SIG-M5 (cell line): Measurements from ENCODE around the gene ASIC4.

ENCODE experiments used
- DNase-seq: peaks from one replicate; lab custom pipeline; 2025; lab: John Stamatoyannopoulos, UW

The ASIC4 gene

DNA sequence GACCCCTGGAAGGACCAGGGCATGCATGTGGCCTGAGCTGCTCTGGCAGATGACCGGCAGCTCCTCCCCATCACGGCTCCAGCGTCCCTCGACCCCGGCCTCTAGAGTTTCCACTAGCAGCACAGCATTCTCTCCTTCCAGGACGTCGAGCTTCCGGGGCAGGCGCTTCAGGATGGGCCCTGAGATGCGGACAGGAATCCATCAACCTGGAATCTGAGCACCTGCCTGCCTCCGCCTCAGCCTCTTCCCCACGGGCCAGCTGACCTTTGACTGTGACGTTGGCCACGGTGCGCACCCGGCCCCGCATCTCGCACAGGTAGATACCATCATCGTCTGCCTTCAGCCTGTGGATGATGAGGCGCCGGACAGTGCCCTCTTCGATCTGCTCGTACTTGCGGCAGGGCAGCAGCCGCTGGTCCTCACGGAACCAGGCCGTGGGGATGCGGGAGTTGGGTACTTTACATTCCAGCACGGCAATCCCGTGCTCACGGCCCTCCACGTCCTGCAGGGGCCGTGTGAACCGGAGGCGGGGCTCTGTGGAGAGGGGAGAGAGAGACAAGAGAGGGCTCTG is 53.6 kb downstream of the ASIC4 start:
- no peak for DNase-seq

DNA sequence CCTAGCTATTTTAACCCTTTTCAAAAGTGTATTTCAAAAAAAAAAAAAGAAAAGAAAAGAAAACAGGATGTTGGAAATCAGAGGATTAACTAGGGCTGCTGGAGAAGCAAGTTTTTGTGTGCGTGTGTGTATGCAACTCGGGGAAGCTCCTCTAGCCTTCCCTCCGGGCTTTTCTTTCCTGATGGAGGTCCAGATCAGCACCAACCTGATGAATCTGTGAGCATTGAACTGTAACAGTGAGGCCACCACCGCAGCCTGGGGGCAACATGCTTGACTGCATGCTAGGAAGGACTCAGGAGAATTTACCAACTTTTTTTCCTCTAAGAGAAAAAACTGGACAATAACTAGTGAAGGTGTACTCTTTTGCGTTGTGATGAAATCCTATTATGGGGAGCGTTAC is 54.8 kb downstream of the ASIC4 start:
- DNase-seq: no peak

DNA sequence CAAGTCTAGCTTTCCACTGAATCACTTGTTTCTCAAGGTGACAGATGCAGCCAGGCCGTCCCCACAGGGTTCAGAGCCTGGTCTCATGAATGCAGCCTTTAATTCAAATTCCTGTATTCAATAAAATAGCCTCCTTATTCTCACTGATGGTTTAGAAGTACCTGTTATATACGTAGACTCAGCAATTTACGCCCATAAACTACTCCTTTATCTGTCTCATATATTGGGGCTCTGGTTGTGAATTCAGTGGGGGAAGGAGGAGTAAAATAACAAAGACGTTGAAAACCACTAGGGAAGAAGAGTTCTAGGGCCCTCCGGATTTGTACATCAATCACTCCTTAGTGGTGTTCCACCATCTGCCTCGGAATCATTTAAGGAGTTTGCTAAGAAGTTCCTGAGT is 55.4 kb downstream of the ASIC4 start:
- no peak for DNase-seq

DNA sequence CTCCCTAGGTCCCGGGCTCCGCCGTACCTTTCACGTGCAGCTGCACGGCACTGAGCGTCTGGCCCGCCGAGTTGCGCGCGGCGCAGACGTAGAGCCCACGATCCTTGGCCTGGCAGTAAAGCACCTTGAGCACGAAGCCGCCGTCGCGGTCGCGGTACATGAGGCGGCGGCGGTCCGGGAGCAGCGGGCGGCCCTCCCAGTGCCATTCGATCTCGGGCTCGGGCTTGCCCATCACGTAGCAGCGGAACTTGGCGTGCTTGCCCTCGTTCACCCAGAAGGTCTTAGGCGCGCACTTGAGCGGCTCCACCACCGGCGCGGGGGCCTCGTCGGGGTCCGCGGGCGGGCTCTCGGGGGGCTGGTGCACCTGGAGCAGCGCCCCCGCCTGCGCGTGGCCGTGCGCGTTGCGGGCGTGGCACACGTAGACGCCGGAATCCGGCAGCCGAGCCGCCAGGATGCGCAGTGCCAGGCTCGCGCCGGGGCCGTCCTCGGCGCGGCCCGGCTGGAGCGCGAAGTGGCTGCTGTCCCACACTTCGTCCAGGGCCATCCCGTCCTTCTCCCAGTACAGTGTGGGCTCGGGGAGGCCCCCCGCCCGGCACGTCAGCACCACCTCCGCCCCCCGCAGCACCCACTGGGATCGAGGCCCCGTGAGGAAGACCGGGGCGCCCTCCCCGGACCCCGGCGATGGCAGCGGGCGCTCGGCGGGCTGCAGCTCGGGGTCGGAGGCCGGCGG is 56.1 kb downstream of the ASIC4 start:
- DNase-seq: no peak

DNA sequence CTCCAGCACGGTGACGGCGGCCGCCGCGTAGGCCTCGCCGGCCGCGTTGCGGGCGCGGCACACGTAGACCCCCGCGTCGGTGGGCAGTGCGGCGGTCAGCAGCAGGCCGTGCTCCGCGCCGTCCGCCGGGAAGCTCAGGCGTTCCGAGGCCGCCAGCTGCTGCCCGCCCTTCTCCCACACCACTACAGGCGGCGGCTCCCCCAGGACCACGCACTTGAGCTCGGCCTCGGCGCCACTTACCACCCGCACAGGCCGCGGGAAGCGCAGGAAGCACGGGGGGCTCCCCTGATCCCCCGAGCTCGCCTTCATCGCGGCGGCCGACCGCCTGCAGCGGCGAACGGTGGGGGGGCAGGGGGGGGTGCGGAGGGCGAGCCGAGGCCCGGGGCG is 56.6 kb downstream of the ASIC4 start:
- no peak for DNase-seq

DNA sequence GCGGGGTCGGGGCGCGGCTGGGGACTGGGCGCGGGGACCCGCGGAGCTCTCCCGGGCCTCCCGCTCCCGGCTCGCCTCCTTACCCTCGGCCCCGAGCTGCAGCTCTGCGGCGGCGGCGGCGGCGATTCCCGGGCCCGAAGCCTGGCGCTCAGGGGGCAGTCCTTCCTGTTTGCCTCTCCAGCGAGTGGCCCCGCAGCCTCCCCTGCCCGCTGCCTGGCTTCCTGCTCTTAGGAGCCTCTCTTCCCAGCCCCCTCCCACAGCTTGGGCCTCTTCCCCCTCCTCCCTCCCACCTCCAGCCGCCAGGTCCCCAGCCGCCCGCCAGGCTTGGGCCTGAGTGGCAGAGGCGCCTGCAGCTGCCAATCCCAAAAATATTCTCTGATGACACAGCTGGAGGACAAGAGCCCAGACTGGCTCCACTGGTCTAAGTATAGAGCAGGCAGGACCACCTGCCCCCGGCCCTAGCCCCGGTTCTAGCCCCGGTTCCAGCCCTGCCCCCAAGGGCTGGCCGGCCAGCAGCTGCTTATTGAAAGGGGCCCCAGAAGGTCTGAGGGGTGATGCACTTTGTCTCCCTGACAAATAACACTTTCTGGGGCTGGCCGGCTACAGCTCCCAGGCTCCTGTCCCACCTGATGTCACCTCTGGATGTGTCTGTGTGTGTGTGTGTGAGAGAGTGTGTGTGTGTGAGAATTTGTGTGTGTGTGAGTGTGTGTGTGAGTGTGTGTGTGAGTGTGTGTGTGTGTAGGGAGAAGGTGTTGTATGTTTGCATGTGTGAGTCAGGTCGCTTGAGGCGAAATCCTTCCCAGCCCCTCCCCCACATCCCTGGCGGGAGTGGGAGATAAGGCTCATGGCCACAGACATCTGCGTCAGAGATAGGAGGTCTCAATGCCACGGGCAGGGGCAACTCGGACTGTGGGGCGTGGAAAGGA is 57.3 kb downstream of the ASIC4 start, which contains the start of gene OBSL1:
Gene OBSL1 (minus strand): TSS at position 229 of the 926 bp plus-strand sequence. CDS start 307 bp downstream, outside the sequence.
- no peak for DNase-seq

DNA sequence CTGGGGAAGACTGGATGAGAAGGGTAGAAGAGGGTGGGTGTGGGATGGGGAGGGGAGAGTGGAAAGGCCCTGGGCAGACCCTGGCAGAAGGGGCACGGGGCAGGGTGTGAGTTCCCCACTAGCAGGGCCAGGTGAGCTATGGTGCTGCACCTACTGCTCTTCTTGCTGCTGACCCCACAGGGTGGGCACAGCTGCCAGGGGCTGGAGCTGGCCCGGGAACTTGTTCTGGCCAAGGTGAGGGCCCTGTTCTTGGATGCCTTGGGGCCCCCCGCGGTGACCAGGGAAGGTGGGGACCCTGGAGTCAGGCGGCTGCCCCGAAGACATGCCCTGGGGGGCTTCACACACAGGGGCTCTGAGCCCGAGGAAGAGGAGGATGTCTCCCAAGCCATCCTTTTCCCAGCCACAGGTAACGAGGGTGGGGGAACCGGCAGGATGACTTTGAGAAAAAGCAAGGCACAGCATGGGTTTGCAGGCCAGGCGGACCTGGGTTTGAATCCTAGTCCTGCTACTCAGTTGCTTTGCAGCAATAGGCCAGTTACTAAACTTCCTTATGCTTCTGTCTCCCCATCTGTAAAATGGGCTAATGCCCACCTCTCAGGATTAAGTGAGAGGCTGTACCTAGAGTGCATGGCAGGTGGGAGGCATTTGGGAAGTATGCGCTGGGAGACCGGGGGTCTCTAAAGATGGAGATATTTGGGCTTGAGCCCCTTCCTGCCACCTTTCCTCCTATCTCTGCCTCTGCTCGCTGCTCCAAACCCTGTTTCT is 58.1 kb downstream of the ASIC4 start, which contains the start of gene INHA:
Gene INHA (plus strand): TSS at position 74 of the 765 bp plus-strand sequence. CDS start 65 bp downstream, at position 139.
- DNase-seq: no peak

DNA sequence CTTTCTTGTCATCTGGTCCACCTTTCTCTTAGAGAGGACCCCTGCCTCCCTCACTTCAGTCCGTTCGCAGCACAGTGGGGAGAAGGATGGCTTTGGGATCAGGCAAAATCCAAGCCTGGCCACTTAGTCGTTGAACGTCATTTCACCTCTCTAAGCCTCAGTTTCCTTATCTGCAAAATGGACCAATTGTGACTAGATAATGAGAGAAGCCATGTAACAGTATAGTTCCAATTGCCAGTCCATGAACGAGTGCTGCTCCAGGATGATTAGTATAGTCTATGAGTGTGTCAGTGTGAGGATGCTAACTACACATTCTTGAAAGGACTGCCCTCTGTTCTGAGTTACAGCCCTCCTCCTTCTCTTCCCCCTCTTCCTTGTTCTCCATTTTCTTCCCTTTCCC is 58.9 kb downstream of the ASIC4 start:
- DNase-seq: no peak

DNA sequence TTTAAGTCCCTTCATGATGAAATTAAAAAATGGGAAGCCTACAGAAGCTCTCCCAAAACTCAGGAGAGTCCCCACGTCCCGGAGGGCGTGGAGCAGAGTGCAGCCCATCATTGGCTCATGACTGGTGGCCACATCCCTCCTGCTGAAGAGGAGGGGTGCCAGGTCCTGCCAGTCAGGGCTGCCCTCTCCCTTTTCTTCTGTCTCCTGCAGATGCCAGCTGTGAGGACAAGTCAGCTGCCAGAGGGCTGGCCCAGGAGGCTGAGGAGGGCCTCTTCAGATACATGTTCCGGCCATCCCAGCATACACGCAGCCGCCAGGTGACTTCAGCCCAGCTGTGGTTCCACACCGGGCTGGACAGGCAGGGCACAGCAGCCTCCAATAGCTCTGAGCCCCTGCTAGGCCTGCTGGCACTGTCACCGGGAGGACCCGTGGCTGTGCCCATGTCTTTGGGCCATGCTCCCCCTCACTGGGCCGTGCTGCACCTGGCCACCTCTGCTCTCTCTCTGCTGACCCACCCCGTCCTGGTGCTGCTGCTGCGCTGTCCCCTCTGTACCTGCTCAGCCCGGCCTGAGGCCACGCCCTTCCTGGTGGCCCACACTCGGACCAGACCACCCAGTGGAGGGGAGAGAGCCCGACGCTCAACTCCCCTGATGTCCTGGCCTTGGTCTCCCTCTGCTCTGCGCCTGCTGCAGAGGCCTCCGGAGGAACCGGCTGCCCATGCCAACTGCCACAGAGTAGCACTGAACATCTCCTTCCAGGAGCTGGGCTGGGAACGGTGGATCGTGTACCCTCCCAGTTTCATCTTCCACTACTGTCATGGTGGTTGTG is 60.4 kb downstream of the ASIC4 start:
- DNase-seq: no peak

DNA sequence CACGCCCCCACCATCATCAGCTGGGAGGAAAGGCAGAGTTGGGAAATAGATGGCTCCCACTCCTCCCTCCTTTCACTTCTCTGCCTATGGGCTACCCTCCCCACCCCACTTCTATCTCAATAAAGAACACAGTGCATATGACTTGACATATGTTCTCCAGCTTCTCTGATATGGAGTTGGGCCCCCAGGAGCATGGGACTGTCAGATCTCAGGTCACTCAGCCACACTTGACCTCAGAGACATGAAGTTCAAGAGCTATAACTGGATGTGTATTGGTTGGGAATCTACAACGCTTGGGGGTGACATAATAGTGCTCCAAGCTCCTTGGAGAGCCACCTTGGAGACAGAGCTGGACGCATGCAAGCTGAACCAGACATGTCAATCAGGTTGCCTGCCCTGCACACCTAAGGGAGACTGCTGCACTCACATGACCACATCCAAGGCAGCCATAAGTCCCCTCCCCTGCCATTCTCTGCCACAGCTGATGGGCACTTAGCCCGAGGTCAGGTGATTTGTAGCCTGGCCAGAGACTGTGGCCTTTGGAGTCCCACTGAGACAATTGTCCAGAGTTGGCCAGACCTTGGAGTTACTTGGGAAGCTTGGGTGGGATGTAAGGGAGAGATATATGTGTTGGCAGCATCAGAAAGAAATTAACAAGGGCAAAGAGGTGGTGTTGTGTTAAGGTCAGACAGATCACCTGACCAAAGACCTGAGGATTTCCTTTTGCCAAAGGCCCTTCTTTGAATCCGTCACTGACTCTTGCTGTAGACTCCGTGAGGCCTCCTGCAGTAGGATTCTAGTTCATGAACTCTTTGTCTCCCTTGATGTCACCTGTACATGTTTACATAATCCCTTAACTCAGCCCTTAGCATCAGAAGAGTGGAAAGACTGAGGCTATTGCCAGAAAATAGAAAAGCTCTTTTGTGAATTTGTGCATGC is 61.6 kb downstream of the ASIC4 start:
- DNase-seq: no peak

DNA sequence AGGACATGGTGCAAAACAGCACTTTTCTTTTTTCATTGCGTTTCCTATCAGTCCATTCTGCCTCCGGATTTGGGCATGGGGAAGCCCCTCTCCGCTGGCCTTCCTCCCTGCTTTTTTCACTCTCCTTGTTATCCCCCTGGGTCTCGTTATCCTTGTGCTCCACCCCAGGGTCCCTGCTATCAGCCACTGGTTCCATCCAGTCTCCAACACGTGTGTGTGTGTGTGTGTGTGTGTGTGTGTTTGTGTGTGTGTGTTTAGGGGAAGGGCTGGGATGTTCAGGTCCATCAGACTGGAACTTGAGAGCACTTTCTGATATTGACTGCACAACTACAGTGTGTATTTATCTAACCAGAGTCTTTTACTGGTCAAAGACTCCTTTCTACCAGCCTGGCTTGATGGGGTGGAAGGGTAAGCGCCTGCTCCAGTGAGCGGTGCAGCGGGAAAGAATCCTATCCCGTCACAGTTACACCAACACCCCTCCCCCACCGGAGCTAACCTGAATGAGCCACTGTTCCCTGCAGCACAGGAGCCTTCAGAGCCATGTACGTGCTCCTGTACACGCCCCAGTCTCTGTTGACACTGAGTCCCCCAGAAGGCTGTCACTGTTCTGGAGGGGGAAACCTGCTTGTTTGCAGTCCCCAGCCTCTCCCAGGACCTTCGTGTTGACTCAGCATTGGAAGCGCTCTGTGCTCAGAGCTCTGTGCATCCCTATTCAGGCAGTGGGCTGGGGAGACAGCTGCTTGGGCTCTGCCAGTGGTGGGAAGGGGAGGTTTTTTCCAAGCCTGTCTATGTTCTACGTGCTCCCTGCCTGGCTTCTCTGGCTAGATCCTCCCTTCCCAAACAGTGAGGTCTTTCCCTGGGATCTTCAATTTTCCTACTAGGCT is 62.5 kb downstream of the ASIC4 start:
- DNase-seq: no peak

DNA sequence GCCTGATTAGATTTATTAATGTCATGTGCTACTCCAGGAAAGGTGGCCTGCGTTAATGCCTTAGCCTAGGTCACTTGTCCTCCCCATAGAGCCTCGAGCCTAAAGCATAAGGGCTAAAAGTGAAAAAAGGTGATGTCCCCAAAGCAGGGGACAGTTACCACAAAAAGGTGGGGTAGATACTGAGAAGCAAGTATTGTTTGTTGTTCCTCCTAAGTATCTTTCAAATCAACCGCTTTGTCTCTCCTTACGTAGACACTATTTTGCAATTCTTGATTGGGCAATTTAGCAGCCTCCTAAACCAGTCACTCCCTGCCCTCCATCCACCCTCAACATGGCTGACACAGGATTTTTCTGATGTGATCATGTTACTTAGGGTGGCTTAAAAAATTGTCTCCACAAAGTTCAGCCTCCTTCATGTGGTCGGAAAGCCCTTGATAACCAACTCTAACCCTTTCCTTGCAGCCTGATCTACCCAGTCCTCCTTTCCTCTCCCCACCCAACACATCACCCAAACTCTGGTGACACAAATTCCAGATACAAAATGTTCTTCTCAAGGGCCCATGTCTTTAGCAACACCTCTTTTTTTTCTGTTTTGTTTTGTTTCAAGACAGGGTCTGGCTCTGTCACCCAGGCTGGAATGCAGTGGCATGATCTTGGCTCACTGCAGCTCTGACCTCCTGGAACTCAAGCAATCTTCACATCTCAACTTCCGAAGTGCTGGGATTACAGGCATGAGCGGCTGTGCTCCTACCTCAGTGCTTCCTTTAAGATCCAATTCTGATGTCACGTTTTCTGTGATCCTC is 64.7 kb downstream of the ASIC4 start:
- DNase-seq: peak; percentile 24

DNA sequence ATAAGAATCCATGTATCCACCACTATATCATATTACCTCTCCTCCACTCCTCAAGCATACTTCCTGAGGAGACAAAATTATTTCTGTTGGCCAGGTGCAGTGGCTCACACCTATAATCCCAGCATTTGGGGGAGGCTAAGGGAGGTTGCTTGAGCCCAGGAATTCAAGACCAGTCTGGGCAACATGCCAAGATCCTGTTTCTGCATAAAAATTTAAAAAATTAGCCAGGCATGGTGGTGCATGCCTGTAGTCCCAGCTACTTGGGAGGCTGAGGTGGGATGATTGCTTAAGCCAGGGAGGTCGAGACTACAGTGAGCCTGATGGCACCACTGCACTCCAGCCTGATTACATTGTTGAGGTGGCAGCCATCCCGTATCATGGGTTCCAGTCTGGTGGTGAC is 67.1 kb downstream of the ASIC4 start:
- DNase-seq: no peak
